GM12878 (cell line): Measurements from ENCODE around the gene GOLGA6B.
"Not testable (repeated sequence)": the region's sequence is repeated elsewhere in the genome, so short reads cannot be mapped to it uniquely, and the experiment has no call there.

ENCODE experiments used
- ASH2L ChIP-seq: fragments of 300-600, 200-600 bp; sonication (generic); IDR thresholded peaks from 2 replicates; pipeline ENCODE4 v1.6.1; 2017; ENCODE audit warnings: low read depth, mild to moderate bottlenecking, borderline replicate concordance
- CTCF ChIP-seq, 3 experiments: IDR thresholded peaks in 2 of 3; conservative IDR thresholded peaks in 1 of 3; 2 replicates each; pipeline ENCODE4 v1.5.1; 2011; ENCODE audit warnings: low read depth in 3 of 3, low read length in 3 of 3, mild to moderate bottlenecking in 3 of 3, control low read depth in 2 of 3, moderate library complexity in 2 of 3, inconsistent platforms in 1 of 3, mixed read lengths in 1 of 3; ENCODE audit not compliant: control insufficient read depth in 2 of 3, insufficient read depth in 1 of 3; ENCODE audit errors: extremely low read depth in 1 of 3
- E2F4 ChIP-seq: IDR thresholded peaks from 2 replicates; pipeline ENCODE4 v1.6.1; 2012; ENCODE audit warnings: low read depth, low read length, improper control_type of control experiment
- POLR2A ChIP-seq: IDR thresholded peaks from 2 replicates; pipeline ENCODE4 v1.6.1; 2011; ENCODE audit warnings: low read depth, mild to moderate bottlenecking, low read length
- REST ChIP-seq: IDR thresholded peaks from 2 replicates; pipeline ENCODE4 v1.6.1; 2012; ENCODE audit warnings: mild to moderate bottlenecking, low read depth, low read length
- TCF12 ChIP-seq: IDR thresholded peaks from 2 replicates; pipeline ENCODE4 v1.6.1; 2011; ENCODE audit warnings: low read depth, mild to moderate bottlenecking, low read length

DNA sequence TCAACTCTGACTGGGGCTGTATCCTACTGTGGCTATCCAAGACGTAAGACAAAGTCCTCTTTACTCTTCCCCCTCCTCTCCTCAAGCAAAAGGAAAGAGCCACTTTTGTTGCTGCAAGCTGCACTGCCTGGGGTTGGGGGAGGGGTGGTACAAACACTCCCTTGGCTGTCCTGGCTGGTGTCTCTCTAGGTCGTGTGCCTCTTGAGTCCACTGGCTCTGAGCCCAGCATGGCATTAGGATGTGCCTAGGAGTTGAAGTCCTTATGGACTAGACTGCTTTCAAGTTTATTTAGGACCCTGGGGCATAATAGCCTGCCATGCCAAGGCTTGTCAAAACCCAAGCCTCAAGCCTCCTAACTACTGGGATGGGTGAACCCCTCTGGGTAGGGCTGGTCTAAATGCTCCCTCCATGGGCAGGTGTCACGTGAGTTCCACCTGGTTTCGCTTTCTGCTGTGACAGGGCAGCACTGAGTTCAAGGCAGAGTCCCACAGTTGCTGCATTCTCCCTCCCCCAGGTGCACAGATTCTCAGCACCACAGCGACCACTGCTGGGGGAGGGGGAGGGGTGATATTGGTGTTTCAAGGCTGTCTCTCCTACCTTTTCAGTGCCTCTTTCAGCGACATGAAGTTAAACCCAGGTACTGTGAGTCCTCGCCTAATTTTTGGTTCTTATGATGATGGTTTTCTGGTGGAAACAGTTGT lies 38.8 kb upstream of the GOLGA6B start:
- not testable (repeated sequence) for TF ChIP-seq CTCF (IDR thresholded peaks at IDR 0.05 in 2 of 3, conservative IDR thresholded peaks at IDR 0.05 in 1 of 3; ENCODE audit: control insufficient read depth in 2 of 3, extremely low read depth in 1 of 3, insufficient read depth in 1 of 3, low read depth in 3 of 3, low read length in 3 of 3); REST; TCF12; E2F4; POLR2A; ASH2L
